NCI-H748 (cell line): ENCODE measurements around the gene ENTPD1.

ENCODE experiments used
- DNase-seq: peaks from one replicate; lab custom pipeline; 2025; ENCODE audit not compliant: unreplicated experiment; lab: John Stamatoyannopoulos, UW

Gene ENTPD1

DNA sequence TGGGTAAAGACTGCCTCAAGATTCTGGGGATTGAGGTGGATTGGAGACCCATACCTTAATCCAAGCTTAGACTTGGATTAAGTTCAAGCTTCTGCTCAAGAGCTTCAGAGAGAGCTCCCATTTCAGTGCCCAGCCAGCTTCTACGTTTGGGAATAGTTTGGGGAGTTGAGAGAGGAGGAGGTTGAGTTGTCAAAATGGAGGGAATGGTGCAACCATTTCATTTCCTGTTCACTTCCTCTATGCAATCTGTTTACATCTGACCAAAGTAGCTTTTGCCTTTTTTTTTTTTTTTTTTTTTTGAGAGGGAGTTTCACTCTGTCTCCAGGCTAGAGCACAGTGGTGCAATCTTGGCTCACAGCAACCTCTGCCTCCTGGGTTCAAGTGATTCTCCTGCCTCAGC is 65.8 kb downstream of the ENTPD1 start:
- no peak for DNase-seq

DNA sequence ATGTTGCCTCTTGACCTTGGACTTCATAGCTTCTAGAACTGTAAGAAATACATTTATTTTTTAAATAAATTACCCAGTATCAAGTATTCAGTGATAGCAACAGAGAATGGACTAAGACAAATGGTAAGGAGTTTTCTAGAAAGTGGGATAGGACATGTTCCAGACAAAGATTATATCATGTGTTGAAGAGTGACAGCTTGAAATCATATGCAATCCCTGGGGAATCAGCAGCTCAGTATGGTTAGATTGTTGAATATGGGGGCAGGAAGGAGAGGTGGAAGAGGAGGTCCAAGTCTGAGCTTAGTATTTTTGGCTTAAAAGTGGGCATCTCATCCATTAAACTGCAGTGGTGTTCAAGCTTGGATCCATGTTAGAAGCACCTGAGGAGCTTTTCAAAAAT is 74.1 kb downstream of the ENTPD1 start:
- DNase-seq: no peak

DNA sequence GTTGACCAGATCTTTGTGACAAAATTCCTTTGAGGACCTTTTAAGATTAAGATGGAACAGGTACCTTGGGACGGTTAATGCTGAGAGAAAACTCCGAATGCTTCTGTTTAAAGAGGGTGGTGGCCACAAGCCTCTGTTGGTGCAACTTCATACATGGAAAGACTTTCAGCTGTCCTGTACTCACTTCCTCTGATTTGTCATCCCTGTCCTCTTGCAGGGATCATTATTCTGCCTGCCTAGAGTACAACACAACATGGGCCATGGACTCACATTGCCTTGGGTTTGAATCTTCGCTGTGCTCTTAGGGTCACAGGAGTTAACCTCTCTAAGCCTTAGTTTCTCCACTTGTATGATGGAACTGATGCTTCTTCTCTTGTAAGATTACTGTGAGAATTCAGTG is 75.1 kb downstream of the ENTPD1 start:
- DNase-seq: no peak

DNA sequence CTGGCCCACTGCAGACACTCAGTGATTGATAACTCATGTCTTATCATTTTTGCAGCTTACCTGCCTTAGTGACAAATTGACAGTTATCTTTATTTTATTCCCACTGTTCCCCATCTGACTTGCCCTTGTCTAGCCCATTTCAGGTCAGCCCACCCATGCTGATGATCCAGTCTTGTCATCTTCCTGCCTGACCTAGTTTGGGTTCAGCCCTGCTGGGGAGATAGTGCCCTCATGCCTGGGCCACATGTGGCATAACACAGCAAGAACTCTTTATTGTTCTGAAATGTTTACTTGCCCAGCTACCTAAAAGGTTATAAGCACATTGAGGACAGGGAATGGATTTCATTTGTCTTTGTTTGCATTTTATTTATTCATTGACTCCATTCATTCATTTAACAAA is 75.6 kb downstream of the ENTPD1 start:
- DNase-seq: no peak

DNA sequence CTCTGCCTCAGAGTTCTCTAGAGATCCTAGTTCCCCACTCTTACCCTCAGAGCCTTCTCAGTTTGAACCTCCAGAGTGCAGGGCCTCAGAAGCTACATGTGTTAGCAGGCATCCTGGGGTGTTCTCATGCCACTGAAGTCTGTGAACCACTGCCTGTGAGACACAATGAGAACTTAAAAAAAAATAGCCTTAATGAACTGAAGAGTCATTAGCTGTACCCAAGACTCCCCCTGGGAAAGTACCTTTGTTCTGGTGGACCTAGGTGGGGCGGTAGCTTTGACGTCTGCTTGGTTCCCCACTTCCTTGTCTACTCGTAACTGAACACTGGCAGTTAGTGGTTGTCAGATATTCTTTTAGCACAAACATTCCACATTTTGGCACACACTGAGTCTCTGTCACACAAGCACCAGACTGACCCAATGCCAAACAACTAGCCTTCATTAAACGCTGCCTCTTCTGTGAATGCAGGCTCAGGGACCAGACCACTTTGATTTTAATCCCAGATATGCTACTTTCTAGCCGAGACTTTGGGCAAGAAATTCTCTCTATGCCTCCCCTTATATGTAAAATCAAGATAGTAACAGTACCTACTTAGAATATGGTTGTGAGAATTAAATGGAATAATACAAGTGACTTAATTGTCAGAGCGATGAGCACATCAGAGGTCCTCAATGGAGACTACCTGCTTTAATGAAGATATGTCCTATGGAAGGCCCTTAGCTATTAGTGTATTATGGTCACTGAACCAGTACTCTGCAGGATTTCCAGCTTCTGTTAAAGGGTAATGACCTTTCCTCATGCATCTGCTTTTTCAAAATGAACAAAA is 76.5 kb downstream of the ENTPD1 start:
- no peak for DNase-seq

DNA sequence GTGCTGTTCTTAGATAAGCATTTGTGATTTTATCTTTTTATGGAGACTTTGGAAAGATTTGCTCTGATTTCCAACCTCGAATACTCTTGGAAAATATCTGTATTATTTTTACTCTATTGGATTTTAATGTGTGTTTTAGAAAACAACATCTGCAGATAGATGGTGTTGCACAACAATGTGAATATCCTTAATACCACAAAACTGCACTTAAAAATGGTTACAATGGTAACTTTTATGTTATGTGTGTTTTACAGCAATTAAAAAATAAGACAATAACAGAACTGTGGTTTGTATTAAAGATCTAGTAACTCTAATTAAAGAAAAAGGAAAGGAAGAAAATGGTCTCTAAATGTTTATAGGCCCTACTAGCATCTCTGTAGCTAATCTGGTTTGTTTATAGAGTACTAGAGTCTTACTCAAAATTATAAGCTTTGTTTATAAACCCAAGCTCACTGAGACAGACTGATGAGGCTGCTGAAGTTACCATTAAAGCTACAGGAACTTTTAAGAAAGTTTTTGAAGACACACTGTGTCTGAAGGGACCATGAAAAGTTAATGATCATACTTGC is 77.2 kb downstream of the ENTPD1 start:
- DNase-seq: no peak

DNA sequence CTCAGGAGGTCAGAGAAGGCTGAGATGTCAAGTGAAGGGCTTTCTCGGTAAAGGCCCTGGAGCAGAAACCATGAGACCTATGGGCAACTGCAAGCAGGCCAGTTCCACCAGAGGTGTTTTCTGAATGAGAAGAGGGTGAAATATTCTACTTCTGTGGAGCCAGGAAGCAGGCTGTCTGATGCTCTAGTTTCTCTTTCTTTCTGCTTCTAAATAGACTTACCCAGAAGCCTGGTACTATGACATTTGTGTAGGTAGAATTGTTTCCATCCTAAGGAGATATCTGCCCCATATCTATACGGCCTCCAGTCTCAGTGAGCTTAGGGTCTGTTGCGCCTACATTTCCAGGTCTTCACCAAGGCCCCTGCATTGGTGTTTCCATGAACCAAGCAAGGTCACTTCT is 78.4 kb downstream of the ENTPD1 start:
- no peak for DNase-seq

DNA sequence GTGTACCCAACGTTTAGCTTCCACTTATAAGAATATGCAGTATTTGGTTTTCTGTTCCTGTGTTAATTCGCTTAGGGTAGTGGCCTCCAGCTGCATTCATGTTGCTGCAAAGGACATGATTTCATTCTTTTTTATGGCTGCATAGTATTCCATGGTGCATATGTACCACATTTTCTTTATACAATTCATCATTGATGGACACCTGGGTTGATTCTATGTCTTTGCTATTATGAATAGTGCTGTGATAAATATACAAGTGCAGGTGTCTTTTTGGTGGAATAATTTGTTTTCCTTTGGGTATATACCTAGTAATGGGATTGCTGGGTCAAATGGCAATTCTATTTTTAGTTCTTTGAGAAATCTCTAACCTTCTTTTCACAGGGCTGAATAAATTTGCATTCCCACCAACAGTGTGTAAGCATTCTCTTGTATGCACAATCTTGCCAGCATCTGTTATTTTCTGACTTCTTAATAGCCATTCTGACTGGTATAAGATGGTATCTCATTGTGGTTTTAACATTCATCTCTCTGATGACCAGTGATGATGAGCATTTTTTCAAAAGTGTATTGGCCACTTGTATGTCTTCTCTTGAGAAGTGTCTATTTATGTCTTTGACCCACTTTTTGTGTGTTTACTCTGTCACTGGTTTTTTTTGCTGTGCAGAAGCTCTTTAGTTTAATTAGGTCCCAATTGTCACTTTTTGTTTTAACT is 79.3 kb downstream of the ENTPD1 start:
- no peak for DNase-seq

DNA sequence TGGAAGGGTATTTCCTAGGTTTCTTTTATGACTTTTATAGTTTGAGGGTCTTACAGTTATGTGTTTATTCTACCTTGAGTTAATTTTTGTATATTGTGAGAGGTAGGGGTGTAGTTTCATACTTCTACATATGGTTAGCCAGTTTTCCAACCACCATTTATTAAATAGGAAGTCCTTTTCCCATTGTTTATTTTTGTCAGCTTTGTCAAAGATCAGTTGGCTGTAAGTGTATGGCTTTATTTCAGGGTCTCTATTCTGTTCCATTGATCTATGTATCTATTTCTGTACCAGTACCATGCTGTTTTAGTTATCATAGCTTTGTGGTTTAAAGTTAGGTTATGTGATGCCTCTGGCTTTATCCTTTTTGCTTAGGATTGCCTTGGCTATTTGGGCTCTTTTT is 79.9 kb downstream of the ENTPD1 start:
- DNase-seq: no peak

DNA sequence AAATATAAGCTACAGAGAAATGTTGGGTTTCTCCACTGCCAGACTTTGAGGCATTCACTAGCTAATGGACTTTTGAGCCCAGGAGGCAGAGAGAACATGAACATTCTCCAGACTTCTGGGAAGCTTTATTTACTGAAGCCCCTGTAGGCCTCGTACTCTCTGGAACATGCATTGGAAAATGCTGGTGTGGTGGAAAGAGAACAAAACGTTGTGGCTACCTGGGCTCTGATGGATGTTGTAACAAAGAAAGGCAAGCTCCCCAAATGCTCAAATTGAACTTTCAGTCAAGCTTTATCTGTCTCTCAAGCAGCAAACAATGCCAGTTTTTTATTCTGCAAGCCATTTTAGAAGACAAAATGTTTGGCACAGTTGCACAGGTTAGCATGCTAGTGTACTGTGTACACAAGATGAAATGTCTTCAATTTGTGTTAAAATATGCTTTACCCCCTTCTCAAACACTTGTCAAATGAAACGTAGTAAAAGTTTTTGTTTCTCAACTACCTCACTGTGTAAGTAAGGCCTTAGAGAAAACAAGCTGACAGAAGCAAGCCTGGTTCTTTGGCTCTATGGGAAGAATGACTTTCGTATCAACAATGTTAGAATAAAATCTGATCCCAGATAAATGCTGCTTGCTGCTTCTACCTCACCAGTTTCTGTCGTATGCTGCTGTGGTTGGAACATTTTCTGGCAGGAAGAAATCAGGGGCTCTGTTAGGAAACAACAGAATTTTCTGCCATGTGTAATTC is 80.8 kb downstream of the ENTPD1 start:
- no peak for DNase-seq

DNA sequence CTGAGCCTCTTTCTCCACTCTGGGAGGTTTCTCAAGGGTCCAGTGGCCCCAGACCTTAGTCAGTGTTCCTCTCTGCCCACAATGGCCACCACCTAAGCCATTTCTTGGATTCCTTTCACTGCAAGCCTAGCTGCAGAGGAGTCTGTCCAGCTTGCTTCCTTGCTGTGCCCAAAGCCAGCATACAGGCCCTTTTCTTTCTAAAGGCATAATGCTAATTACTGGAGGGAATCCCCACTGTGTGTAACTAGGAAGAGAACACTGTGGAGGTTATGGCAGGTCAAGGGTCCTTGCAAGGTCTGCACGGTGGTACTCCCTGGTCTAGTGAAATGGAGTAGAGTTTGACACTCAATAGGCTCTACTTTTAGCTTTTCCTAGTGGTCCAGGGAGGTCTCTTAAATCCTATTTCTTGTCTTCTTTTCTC is 81.4 kb downstream of the ENTPD1 start:
- no peak for DNase-seq

DNA sequence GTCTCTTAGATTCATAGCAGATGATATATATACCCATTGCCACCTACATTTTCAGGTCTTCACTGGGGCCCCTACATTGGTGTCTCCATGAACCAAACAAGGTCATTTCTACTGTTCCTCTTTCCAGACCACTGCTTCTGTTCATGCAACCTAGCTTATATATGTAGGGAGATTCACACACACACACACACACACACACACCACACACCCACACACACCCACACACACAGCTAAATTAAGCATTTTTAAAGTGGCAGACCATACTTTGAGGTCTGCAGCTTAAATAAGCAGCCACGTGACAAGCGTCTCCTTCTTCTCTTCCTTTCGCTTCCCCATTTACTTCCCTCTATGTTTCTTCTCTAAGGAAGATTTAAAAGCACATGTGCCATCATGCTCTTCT is 81.8 kb downstream of the ENTPD1 start:
- no peak for DNase-seq

DNA sequence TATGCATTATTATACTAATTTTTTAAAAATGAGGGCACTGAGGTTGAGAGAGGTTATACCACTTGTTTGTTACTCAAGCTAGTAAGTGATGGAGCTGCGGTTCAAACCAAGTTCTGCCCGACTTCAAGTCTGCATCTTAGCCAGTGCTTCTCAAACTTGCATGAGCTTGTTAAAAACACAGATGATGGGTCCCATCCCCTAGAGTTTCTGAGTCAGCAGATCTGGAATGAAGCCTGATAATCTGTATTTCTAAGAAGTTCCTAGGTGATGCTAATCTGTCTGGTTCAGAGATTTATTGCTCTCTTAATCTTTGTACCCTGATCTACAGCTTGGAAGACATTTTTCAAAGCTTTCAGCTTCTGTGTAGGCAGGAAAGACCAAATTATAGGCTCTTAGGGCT is 84.2 kb downstream of the ENTPD1 start:
- no peak for DNase-seq

DNA sequence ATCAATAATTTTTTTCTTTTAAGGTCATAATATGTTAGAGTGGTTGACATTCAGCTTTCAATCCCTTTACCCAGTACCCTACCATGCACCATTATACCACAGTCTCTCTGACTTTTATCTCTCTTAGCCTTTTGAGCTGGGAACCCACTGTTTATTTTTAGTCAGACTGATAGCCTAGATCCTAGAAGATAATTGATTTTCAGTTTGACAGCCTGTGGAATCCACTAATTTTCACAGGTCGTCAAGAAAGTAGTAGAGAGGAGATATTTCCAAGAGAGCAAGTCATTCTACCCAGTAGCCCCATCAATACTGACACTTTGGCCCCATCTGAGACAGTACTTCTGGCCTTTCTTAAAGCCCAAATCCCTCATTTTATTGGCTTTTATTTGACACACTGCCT is 84.7 kb downstream of the ENTPD1 start:
- DNase-seq: no peak

DNA sequence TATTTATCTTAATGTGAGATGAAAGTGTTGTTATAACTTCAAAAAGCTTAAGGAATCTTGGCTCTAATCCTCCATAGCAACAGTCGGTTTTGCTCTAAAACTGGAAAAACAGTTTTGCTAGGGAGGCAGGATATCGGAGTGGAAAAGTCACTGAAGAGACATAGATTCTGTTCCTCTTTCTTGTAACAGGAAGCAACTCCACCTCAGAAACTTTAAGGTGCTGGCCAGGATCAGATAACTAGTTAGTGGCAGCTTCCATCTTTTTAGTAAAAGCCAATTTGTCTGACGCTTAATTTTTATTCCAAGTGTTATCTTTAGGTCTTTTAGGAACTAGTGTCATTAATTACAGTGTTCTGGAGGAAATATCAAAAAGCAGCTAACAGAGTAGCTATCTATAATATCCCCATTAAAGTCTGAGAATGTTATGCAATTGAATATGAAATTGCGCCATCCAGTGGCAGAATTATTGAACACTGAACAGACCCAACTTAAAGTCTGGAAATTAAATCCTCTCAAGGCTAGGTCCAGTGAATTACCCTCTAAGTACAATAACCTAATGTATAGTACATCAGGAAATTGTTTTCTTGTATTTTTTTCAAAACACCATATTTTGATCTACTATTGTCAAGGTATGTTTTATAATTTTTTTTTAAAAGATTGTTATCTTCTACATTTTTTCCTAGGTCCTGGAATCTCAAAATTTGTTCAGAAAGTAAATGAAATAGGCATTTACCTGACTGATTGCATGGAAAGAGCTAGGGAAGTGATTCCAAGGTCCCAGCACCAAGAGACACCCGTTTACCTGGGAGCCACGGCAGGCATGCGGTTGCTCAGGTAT is 85.9 kb downstream of the ENTPD1 start:
- peak; percentile 58 for DNase-seq

DNA sequence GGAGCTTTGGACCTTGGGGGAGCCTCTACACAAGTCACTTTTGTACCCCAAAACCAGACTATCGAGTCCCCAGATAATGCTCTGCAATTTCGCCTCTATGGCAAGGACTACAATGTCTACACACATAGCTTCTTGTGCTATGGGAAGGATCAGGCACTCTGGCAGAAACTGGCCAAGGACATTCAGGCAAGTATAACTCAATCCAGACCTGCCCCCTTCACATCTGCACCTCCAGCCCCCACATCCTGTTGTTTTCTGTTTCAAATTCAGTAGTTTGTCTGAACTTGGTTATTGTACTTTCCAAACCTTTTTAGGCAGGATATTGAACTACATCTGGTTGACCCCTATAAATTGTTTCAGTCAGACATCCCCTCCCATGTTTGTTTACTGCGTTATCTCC is 89.4 kb downstream of the ENTPD1 start:
- DNase-seq: no peak

DNA sequence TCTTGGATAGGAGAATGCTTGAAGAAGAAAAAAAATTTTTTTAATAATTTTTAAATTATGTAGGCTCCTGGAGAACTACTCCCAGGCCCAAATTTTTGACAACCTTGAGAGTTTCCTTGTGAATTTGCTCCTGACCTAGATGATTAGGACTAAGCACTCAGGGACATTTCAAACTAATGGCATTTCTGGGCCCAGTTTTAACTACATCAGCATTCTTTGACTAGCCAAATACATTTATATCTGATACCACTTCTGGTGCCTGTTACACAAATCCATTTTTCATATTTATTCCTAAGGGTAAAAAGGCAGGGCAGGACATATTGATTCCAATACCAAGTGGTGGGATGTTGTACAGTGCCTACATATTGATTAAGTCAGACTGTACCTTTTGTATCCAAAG is 91.0 kb downstream of the ENTPD1 start:
- DNase-seq: no peak

DNA sequence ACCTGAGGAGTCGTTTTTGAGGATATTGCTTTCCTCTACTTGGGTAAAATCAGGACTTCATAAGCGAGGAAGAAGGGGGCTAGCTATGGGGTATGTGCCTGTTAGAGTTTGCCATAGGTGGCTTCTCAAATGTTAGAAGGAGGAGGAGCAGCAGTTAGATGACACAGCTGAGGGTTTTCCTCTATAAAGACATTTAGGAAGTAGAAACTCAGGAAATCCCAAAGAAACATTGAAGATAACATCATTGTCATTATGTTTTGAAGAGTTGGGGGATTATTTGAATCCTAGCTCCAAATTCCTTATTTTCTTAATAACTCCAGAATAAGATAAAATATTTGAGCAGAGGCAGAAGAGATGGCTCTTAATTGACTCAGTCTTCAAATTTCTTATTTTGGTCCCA is 92.9 kb downstream of the ENTPD1 start:
- DNase-seq: no peak

DNA sequence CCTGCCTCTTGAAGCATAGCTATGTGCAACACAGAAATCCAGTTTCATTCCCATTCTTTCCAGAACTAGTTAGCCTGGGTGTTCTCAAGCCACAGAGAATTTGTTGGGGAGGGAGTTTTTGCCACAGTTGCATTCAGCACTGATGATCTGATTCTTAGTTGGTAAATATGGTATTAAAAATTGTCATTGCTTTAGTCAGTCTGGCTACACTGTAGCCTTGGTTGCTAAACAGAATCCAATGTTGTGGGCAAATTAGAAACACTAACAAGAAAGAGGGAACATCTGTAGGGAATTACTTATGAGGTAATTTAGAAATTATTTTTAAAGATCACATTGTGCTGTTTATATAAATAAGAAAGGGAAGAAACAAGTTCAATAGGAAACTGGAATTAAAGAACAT is 94.8 kb downstream of the ENTPD1 start:
- no peak for DNase-seq

DNA sequence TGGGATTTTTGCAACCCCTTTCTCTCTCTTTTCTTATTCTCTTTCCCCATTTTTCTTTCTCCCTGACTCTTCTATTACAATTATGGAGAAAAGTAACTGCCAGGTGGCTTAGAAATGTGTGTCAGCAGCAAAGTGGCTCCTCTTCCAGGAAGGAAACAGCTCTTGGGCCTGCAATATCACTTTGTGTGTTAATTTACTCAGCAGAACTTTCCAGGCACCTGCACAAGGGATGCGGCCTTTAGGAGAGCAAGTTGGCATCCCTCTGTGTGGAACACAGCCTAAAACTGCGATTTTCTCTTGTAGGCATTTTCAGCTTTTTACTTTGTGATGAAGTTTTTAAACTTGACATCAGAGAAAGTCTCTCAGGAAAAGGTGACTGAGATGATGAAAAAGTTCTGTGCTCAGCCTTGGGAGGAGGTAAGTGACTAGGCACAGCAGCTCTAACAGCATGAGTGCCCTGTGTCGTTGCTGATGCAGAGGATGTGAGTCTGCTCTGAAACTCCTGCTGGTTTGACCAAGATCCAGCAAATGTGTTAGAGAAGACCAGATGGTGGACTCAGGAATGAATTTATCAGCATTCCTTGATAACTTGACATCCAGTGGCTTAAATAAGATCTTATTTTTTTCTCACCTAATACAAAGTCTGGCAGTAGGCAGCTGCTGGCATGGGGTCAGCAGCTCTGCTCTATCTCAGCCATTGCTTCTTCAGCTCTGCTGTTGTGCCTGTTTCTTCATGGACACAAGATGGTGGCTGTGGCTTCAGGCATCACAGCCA is 104.4 kb downstream of the ENTPD1 start:
- DNase-seq: no peak
